HEK293 (cell line): ENCODE data around the gene TNNI3.

Experiments used
- BCL11B ChIP-seq: fragments of 450-650 bp; formaldehyde crosslinking; IDR thresholded peaks from 2 replicates; pipeline ENCODE4 v1.5.1; 2016; ENCODE audit warnings: low read depth, missing biosample characterization, missing genetic modification characterization
- CTCF ChIP-seq: fragments of 450-650 bp; formaldehyde crosslinking; IDR thresholded peaks from 2 replicates; pipeline ENCODE4 v1.5.1; 2016; ENCODE audit warnings: missing biosample characterization, missing genetic modification characterization
- HIC1 ChIP-seq: fragments of 450-650 bp; formaldehyde crosslinking; IDR thresholded peaks from 2 replicates; pipeline ENCODE4 v1.5.1; 2016; ENCODE audit warnings: missing biosample characterization, missing genetic modification characterization
- INSM2 ChIP-seq: fragments of 450-650 bp; formaldehyde crosslinking; IDR thresholded peaks from 2 replicates; pipeline ENCODE4 v1.5.1; 2016; ENCODE audit warnings: missing biosample characterization, missing genetic modification characterization
- KLF7 ChIP-seq: fragments of 450-650 bp; formaldehyde crosslinking; IDR thresholded peaks from 2 replicates; pipeline ENCODE4 v1.5.1; 2016; ENCODE audit warnings: missing biosample characterization, missing genetic modification characterization, borderline replicate concordance
- PRDM10 ChIP-seq: fragments of 450-650 bp; formaldehyde crosslinking; IDR thresholded peaks from 2 replicates; pipeline ENCODE4 v1.5.1; 2016; ENCODE audit warnings: missing biosample characterization, missing genetic modification characterization
- REST ChIP-seq: fragments of 450-650 bp; formaldehyde crosslinking; IDR thresholded peaks from 2 replicates; pipeline ENCODE4 v1.5.1; 2016; ENCODE audit warnings: missing biosample characterization, missing genetic modification characterization
- WT1 ChIP-seq: fragments of 450-650 bp; formaldehyde crosslinking; IDR thresholded peaks from 2 replicates; pipeline ENCODE4 v1.5.1; 2016; ENCODE audit warnings: missing biosample characterization, missing genetic modification characterization
- YY2 ChIP-seq: fragments of 450-650 bp; formaldehyde crosslinking; IDR thresholded peaks from 2 replicates; pipeline ENCODE4 v1.5.1; 2016; ENCODE audit warnings: missing biosample characterization, missing genetic modification characterization
- ZBTB48 ChIP-seq: fragments of 450-650 bp; formaldehyde crosslinking; IDR thresholded peaks from 2 replicates; pipeline ENCODE4 v1.5.1; 2016; ENCODE audit warnings: missing biosample characterization, missing genetic modification characterization
- ZFHX2 ChIP-seq: fragments of 450-650 bp; formaldehyde crosslinking; conservative IDR thresholded peaks from 2 replicates; pipeline ENCODE4 v1.5.1; 2016; ENCODE audit warnings: missing biosample characterization, missing genetic modification characterization
- ZNF112 ChIP-seq: fragments of 450-650 bp; formaldehyde crosslinking; IDR thresholded peaks from 2 replicates; pipeline ENCODE4 v1.5.0; 2017; ENCODE audit warnings: missing biosample characterization, missing genetic modification characterization
- ZNF211 ChIP-seq: fragments of 450-650 bp; formaldehyde crosslinking; IDR thresholded peaks from 2 replicates; pipeline ENCODE4 v1.5.1; 2016; ENCODE audit warnings: low read depth, missing biosample characterization, missing genetic modification characterization
- ZNF248 ChIP-seq: fragments of 450-650 bp; formaldehyde crosslinking; IDR thresholded peaks from 2 replicates; pipeline ENCODE4 v1.5.1; 2017; ENCODE audit warnings: missing biosample characterization, missing genetic modification characterization
- ZNF362 ChIP-seq: fragments of 450-650 bp; formaldehyde crosslinking; IDR thresholded peaks from 2 replicates; pipeline ENCODE4 v1.5.1; 2016; ENCODE audit warnings: missing biosample characterization, missing genetic modification characterization
- ZNF423 ChIP-seq: fragments of 450-650 bp; formaldehyde crosslinking; IDR thresholded peaks from 2 replicates; pipeline ENCODE4 v1.5.1; 2016; ENCODE audit warnings: missing biosample characterization, missing genetic modification characterization
- ZNF473 ChIP-seq: fragments of 450-650 bp; formaldehyde crosslinking; IDR thresholded peaks from 2 replicates; pipeline ENCODE4 v1.5.1; 2017; ENCODE audit warnings: missing biosample characterization, missing genetic modification characterization
- ZNF645 ChIP-seq: fragments of 450-650 bp; formaldehyde crosslinking; IDR thresholded peaks from 2 replicates; pipeline ENCODE4; 2016; ENCODE audit warnings: missing biosample characterization, missing genetic modification characterization
- ZNF707 ChIP-seq: fragments of 450-650 bp; formaldehyde crosslinking; IDR thresholded peaks from 2 replicates; pipeline ENCODE4 v1.5.1; 2016; ENCODE audit warnings: missing biosample characterization, missing genetic modification characterization
- ZNF777 ChIP-seq: fragments of 450-650 bp; formaldehyde crosslinking; IDR thresholded peaks from 2 replicates; pipeline ENCODE4 v1.5.1; 2017; ENCODE audit warnings: missing biosample characterization, missing genetic modification characterization, borderline replicate concordance
- ZNF837 ChIP-seq: fragments of 450-650 bp; formaldehyde crosslinking; IDR thresholded peaks from 2 replicates; pipeline ENCODE4 v1.5.1; 2016; ENCODE audit warnings: missing biosample characterization, missing genetic modification characterization
- ZSCAN5A ChIP-seq: fragments of 450-650 bp; formaldehyde crosslinking; IDR thresholded peaks from 2 replicates; pipeline ENCODE4 v1.5.1; 2016; ENCODE audit warnings: missing biosample characterization, missing genetic modification characterization

TNNI3 gene

GRCh38 chr19:55206664-55207500 is 49.4 kb upstream of the TNNI3 start (continued):
- peak; percentile 41; the same call in 1 of the 2 replicates for TF ChIP-seq PRDM10 (tag by site-specific recombination)
- TF ChIP-seq CTCF, result no peak
- no peak for TF ChIP-seq YY2 (tag by site-specific recombination)
- TF ChIP-seq ZNF707 (tag by site-specific recombination), result no peak
- no peak for TF ChIP-seq REST (tag by site-specific recombination)
- TF ChIP-seq ZSCAN5A, result no peak
- no peak for TF ChIP-seq ZNF211 (tag by site-specific recombination)
- TF ChIP-seq ZNF777 (tag by site-specific recombination), result no peak
- TF ChIP-seq INSM2 (tag by site-specific recombination), result no peak
- TF ChIP-seq ZNF112 (tag by site-specific recombination), result no peak
- TF ChIP-seq ZNF423 (tag by site-specific recombination), result no peak
- TF ChIP-seq ZBTB48 (tag by site-specific recombination), result no peak
- TF ChIP-seq HIC1 (tag by site-specific recombination), result peak; percentile 29; the same call in 1 of the 2 replicates
- TF ChIP-seq ZFHX2, result peak; percentile 55
- no peak for TF ChIP-seq BCL11B (tag by site-specific recombination)
- TF ChIP-seq ZNF473 (tag by site-specific recombination), result no peak
- TF ChIP-seq ZNF645 (tag by site-specific recombination), result no peak
- no peak for TF ChIP-seq ZNF362 (tag by site-specific recombination)
- TF ChIP-seq ZNF837 (tag by site-specific recombination), result no peak
- no peak for TF ChIP-seq ZNF248 (tag by site-specific recombination)
- TF ChIP-seq WT1 (tag by site-specific recombination), result no peak
- TF ChIP-seq KLF7 (tag by site-specific recombination), result peak; percentile 31; the same call in 1 of the 2 replicates
